DOHH2 (cell line): ENCODE results near the gene GRK2.

Experiments used
- EZH2phosphoT487 ChIP-seq: fragments of 200-600 bp; sonication (generic); IDR thresholded peaks from 2 replicates; pipeline ENCODE4 v1.6.1; 2017; ENCODE audit warnings: borderline replicate concordance, mild to moderate bottlenecking, antibody characterized with exemption, low read length, moderate library complexity, mixed read lengths
- TF ChIP-seq, protein P1 (sequence below): fragments of 200-600 bp; sonication (generic); IDR thresholded peaks from one replicate; pipeline ENCODE4 v1.5.1; 2014; ENCODE audit warnings: antibody characterized with exemption, mild to moderate bottlenecking, low read depth, low read length; ENCODE audit not compliant: poor library complexity, severe bottlenecking

DNA sequence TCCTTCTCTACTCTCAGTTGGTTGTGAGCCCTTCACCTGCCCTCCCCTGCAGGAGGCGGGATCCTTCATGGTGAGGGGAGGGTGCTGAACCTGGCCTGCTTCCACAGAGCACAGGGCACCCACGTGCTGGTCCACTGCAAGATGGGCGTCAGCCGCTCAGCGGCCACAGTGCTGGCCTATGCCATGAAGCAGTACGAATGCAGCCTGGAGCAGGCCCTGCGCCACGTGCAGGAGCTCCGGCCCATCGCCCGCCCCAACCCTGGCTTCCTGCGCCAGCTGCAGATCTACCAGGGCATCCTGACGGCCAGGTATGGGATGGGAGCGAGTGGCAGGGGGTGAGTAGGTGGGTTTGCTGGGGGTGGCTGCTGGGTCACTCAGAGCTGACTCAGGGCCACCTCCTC, 43.4 kb downstream of the GRK2 start:
- TF ChIP-seq, protein P1, sequence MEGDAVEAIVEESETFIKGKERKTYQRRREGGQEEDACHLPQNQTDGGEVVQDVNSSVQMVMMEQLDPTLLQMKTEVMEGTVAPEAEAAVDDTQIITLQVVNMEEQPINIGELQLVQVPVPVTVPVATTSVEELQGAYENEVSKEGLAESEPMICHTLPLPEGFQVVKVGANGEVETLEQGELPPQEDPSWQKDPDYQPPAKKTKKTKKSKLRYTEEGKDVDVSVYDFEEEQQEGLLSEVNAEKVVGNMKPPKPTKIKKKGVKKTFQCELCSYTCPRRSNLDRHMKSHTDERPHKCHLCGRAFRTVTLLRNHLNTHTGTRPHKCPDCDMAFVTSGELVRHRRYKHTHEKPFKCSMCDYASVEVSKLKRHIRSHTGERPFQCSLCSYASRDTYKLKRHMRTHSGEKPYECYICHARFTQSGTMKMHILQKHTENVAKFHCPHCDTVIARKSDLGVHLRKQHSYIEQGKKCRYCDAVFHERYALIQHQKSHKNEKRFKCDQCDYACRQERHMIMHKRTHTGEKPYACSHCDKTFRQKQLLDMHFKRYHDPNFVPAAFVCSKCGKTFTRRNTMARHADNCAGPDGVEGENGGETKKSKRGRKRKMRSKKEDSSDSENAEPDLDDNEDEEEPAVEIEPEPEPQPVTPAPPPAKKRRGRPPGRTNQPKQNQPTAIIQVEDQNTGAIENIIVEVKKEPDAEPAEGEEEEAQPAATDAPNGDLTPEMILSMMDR: no peak
- TF ChIP-seq EZH2phosphoT487: no peak
